H1 (cell line): Measurements from ENCODE around the gene BFSP2. TPM values are rescaled to one million over a fixed set of nuclear protein-coding genes. Genes with fewer than 3 reads are reported as not detected.

Experiments
- CTCF ChIA-PET: fragments of 300-600 bp; sonication (Branson Sonifier 250); formaldehyde crosslinking; loops from one replicate; lab custom pipeline; 2021; ENCODE audit not compliant: partially characterized antibody; lab: Charles Lee
- POLR2A ChIA-PET: fragments of 300-600 bp; sonication (Branson Sonifier 250); formaldehyde crosslinking; loops from one replicate; lab custom pipeline; 2021; ENCODE audit warnings: inconsistent platforms; ENCODE audit not compliant: partially characterized antibody; lab: Charles Lee
- DNase-seq, 2 experiments: peaks; one replicate each; pipeline versions ENCODE4 v3.0.0 to v3.0.0-alpha.2; 2010 to 2022; ENCODE audit warnings: low spot score in 2 of 2, low read depth in 1 of 2, mixed read lengths in 1 of 2
- FAIRE-seq: peaks from 2 replicates; lab custom pipeline; 2011; peaks lifted over from hg19 to GRCh38; lab: Jason Lieb, UNC
- H2AFZ ChIP-seq: 2 replicates; pipeline ENCODE4 v1.8.1; 2012; ENCODE audit warnings: low read length, inconsistent platforms
- H2AK5ac ChIP-seq: 2 replicates; pipeline ENCODE4 v1.6.1; 2013; ENCODE audit warnings: low read depth, low read length
- H2BK120ac ChIP-seq: replicated peaks from 2 replicates; pipeline ENCODE3; 2013; ENCODE audit warnings: low read depth, low read length, inconsistent platforms
- H2BK12ac ChIP-seq: 2 replicates; pipeline ENCODE4 v1.6.1; 2013; ENCODE audit warnings: low read depth, low read length
- H2BK15ac ChIP-seq: 2 replicates; pipeline ENCODE4 v1.6.1; 2013; ENCODE audit warnings: low read length
- H2BK20ac ChIP-seq: 2 replicates; pipeline ENCODE4 v1.6.1; 2013; ENCODE audit warnings: low read length
- H2BK5ac ChIP-seq: 2 replicates; pipeline ENCODE4 v1.6.1; 2013; ENCODE audit warnings: low read depth, low read length
- H3K14ac ChIP-seq: 2 replicates; pipeline ENCODE4 v1.6.1; 2013; ENCODE audit warnings: inconsistent platforms; ENCODE audit not compliant: insufficient read length
- H3K18ac ChIP-seq: 2 replicates; pipeline ENCODE4 v1.6.1; 2013; ENCODE audit warnings: low read length; ENCODE audit errors: extremely low read depth
- H3K23ac ChIP-seq: 2 replicates; pipeline ENCODE4 v1.6.1; 2013; ENCODE audit warnings: inconsistent platforms; ENCODE audit not compliant: insufficient read length
- H3K23me2 ChIP-seq: 2 replicates; pipeline ENCODE4 v1.6.1; 2013; ENCODE audit warnings: low read depth, low read length
- H3K27ac ChIP-seq: 2 replicates; pipeline ENCODE4 v1.6.1; 2011; ENCODE audit warnings: low read depth, low read length, inconsistent platforms
- H3K27me3 ChIP-seq, 4 experiments: replicated peaks in 1 of 4; 1 replicate in 1 of 4; 2 replicates in 3 of 4; pipeline versions ENCODE4 v1.6.1 to v1.8.1; 2011 to 2013; ENCODE audit warnings: low read length in 3 of 4, mild to moderate bottlenecking in 3 of 4, inconsistent platforms in 2 of 4, mixed read lengths in 2 of 4, moderate library complexity in 1 of 4; ENCODE audit not compliant: control insufficient read depth in 3 of 4, insufficient read depth in 3 of 4; ENCODE audit errors: extremely low read depth in 1 of 4
- H3K36me3 ChIP-seq, 4 experiments: 2 replicates each; pipeline versions ENCODE4 v1.6.1 to v1.8.1; 2011 to 2013; ENCODE audit warnings: mild to moderate bottlenecking in 4 of 4, low read length in 3 of 4, moderate library complexity in 2 of 4, control low read depth in 1 of 4, inconsistent platforms in 1 of 4; ENCODE audit not compliant: insufficient read depth in 4 of 4, control insufficient read depth in 2 of 4
- H3K4ac ChIP-seq: replicated peaks from 2 replicates; pipeline ENCODE3; 2013; ENCODE audit warnings: low read length, low read depth, mixed read lengths, inconsistent platforms; ENCODE audit not compliant: insufficient read length
- H3K4me1 ChIP-seq, 4 experiments: replicated peaks in 1 of 4; 1 replicate in 1 of 4; 2 replicates in 3 of 4; pipeline versions ENCODE4 v1.6.1 to v1.8.1; 2011 to 2013; ENCODE audit warnings: low read length in 3 of 4, inconsistent platforms in 2 of 4, mixed read lengths in 1 of 4; ENCODE audit not compliant: insufficient read depth in 4 of 4, control insufficient read depth in 3 of 4
- H3K4me2 ChIP-seq, 2 experiments: 2 replicates each; pipeline versions ENCODE4 v1.6.1 to v1.8.1; 2011 to 2013; ENCODE audit warnings: low read depth in 2 of 2, low read length in 2 of 2, control low read depth in 1 of 2, inconsistent platforms in 1 of 2, mild to moderate bottlenecking in 1 of 2; ENCODE audit not compliant: insufficient read depth in 1 of 2
- H3K4me3 ChIP-seq, 4 experiments: fragments of 200-600, 300-600 bp in 1 of 4; sonication (generic), shearing (Covaris generic), sonication (Bioruptor Twin) in 1 of 4; 2 replicates each; pipeline versions ENCODE4 v1.5.1 to v1.8.1; 2011 to 2016; ENCODE audit warnings: low read length in 4 of 4, low read depth in 3 of 4, control low read depth in 2 of 4, inconsistent platforms in 2 of 4, mild to moderate bottlenecking in 2 of 4, mixed read lengths in 1 of 4, moderate library complexity in 1 of 4; ENCODE audit not compliant: insufficient read depth in 2 of 4; ENCODE audit errors: extremely low read depth in 1 of 4
- H3K56ac ChIP-seq: replicated peaks from 2 replicates; pipeline ENCODE3; 2013; ENCODE audit warnings: low read depth, mild to moderate bottlenecking, mixed read lengths, low read length, inconsistent platforms; ENCODE audit not compliant: insufficient read length
- H3K79me1 ChIP-seq: 2 replicates; pipeline ENCODE4 v1.6.1; 2013; ENCODE audit warnings: low read depth, low read length, control low read depth
- H3K79me2 ChIP-seq, 2 experiments: 2 replicates each; pipeline versions ENCODE4 v1.6.1 to v1.8.1; 2012 to 2013; ENCODE audit warnings: low read length in 2 of 2, mild to moderate bottlenecking in 2 of 2, inconsistent platforms in 1 of 2; ENCODE audit not compliant: insufficient read depth in 2 of 2, control insufficient read depth in 1 of 2
- H3K9ac ChIP-seq, 4 experiments: replicated peaks in 1 of 4; 1 replicate in 1 of 4; 2 replicates in 3 of 4; pipeline versions ENCODE4 v1.6.1 to v1.8.1; 2011 to 2013; ENCODE audit warnings: low read depth in 3 of 4, low read length in 3 of 4, control low read depth in 2 of 4, mild to moderate bottlenecking in 2 of 4, moderate library complexity in 2 of 4, inconsistent platforms in 1 of 4; ENCODE audit errors: extremely low read depth in 1 of 4
- H3K9me3 ChIP-seq, 2 experiments: 2 replicates each; pipeline versions ENCODE4 v1.6.1 to v1.8.1; 2012 to 2013; ENCODE audit warnings: mild to moderate bottlenecking in 2 of 2, moderate library complexity in 2 of 2, control low read depth in 1 of 2, inconsistent platforms in 1 of 2, low read depth in 1 of 2, low read length in 1 of 2, mixed read lengths in 1 of 2; ENCODE audit not compliant: insufficient read depth in 2 of 2
- H4K20me1 ChIP-seq, 2 experiments: replicated peaks in 1 of 2; 2 replicates each; pipeline versions ENCODE3 to v1.8.1; 2011 to 2013; ENCODE audit warnings: inconsistent platforms in 2 of 2, low read length in 2 of 2, mild to moderate bottlenecking in 1 of 2; ENCODE audit not compliant: insufficient read depth in 2 of 2, control insufficient read depth in 1 of 2
- H4K5ac ChIP-seq: 2 replicates; pipeline ENCODE4 v1.6.1; 2013; ENCODE audit warnings: low read length, low read depth, mixed read lengths, inconsistent platforms; ENCODE audit not compliant: insufficient read length
- H4K8ac ChIP-seq: 2 replicates; pipeline ENCODE4 v1.8.0; 2013; ENCODE audit warnings: mild to moderate bottlenecking, moderate library complexity, low read length, inconsistent platforms; ENCODE audit not compliant: insufficient read depth; ENCODE audit errors: extremely low read depth
- H4K91ac ChIP-seq: replicated peaks from 2 replicates; pipeline ENCODE3; 2013; ENCODE audit warnings: low read length, mixed read lengths, inconsistent platforms; ENCODE audit not compliant: insufficient read length
- CBX5 ChIP-seq: fragments of 300-800, 300-1000 bp; sonication (generic); IDR thresholded peaks from 2 replicates; pipeline ENCODE4 v1.7.1; 2016; ENCODE audit warnings: antibody characterized with exemption, low read length, low read depth
- CHD1 ChIP-seq: IDR thresholded peaks from 2 replicates; pipeline ENCODE4 v1.6.1; 2012; ENCODE audit warnings: low read depth, low read length, improper control_type of control experiment
- JUN ChIP-seq: IDR thresholded peaks from 2 replicates; pipeline ENCODE4 v1.6.1; 2011; ENCODE audit warnings: low read depth, mild to moderate bottlenecking, improper control_type of control experiment, low read length
- JUND ChIP-seq: IDR thresholded peaks from 2 replicates; pipeline ENCODE4 v1.6.1; 2011; ENCODE audit warnings: mild to moderate bottlenecking, improper control_type of control experiment, low read length
- RBBP5 ChIP-seq: IDR thresholded peaks from 2 replicates; pipeline ENCODE4 v1.7.1; 2012; ENCODE audit warnings: low read depth, mild to moderate bottlenecking, inconsistent platforms, low read length, moderate library complexity, borderline replicate concordance
- SIN3A ChIP-seq, 2 experiments: IDR thresholded peaks in 1 of 2; conservative IDR thresholded peaks in 1 of 2; 2 replicates each; pipeline ENCODE4 v1.6.1; 2011 to 2012; ENCODE audit warnings: low read length in 2 of 2, improper control_type of control experiment in 1 of 2, low read depth in 1 of 2, mild to moderate bottlenecking in 1 of 2
- SP1 ChIP-seq: IDR thresholded peaks from 2 replicates; pipeline ENCODE4 v1.6.1; 2011; ENCODE audit warnings: low read depth, low read length
- SP4 ChIP-seq: IDR thresholded peaks from 2 replicates; pipeline ENCODE4 v1.6.1; 2012; ENCODE audit warnings: low read length, inconsistent platforms
- YY1 ChIP-seq: IDR thresholded peaks from 2 replicates; pipeline ENCODE4 v1.6.1; 2011; ENCODE audit warnings: low read depth, mild to moderate bottlenecking, low read length
- WGBS, 2 experiments: shearing (Covaris generic) in 1 of 2; methylation state at CpG; one replicate each; pipeline versions ENCODE4 v1.1.6 to v1.1.7; 2013 to 2015; ENCODE audit warnings: low lambda C conversion rate in 2 of 2, mixed read lengths in 2 of 2, inconsistent platforms in 1 of 2, low coverage in 1 of 2, missing lambda C conversion rate in 1 of 2; ENCODE audit not compliant: insufficient replicate concordance in 2 of 2, insufficient coverage in 1 of 2, insufficient read length in 1 of 2; ENCODE audit errors: extremely low coverage in 1 of 2, missing lambda C conversion rate in 1 of 2; 5-methylcytosine and 5-hydroxymethylcytosine counted together
- polyA plus RNA-seq, 7 experiments: library from polyadenylated mRNA; depleted of rRNA in 3 of 7; stranded (reverse) in 5 of 7; unstranded in 2 of 7; fragments of >200 nt in 5 of 7; fragments of 200-250 nt in 2 of 7; gene quantifications; 1 replicate in 5 of 7; 2 replicates in 1 of 7; 4 replicates in 1 of 7; pipeline versions ENCODE4 v1.2.1 to v1.2.3, GENCODE V29; 2011 to 2013; ENCODE audit warnings: missing spikeins in 2 of 7, mixed read lengths in 2 of 7
- total RNA-seq: library from RNA; stranded (reverse); fragmentation: NEBNext Ultra II Directional; extraction: Animal tissue kit (Norgen Biotek cat#: 25700); gene quantifications from 2 replicates; pipeline ENCODE4 v1.2.1, GENCODE V29; 2021
- TF ChIP-seq, protein P1 (sequence below), 3 experiments: IDR thresholded peaks; 1 replicate in 2 of 3; 2 replicates in 1 of 3; pipeline versions ENCODE4 v1.5.1 to v1.6.1; 2011; ENCODE audit warnings: low read length in 3 of 3, mild to moderate bottlenecking in 3 of 3, inconsistent platforms in 2 of 3, low read depth in 1 of 3, moderate library complexity in 1 of 3; ENCODE audit not compliant: insufficient read depth in 1 of 3; ENCODE audit errors: control extremely low read depth in 1 of 3

Gene BFSP2
- total and polyA plus RNA-seq, 2 of the 8 experiments (the other 6 are each of a cell fraction or from before 2014, with no cell fraction given): not detected

DNA sequence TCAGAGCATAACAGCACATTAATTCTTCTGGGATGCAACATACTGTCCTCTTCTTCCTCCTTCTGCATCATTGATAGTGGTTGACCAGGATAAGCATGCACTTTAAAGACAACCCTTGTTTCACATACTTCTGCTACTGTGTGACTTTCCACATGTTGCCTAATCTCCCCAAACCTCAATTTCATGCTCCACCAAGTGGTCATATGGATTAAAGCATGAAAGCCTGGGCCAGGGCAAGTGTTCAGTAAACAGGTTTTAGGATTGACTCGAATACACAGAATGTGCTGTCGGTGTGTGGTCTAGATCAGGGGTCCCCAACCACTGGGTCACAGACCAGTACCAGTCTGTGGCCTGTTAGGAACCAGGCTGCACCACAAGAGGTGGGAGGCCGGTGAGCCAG, 22.5 kb upstream of the BFSP2 start:
- Histone ChIP-seq H3K36me3 (no peaks in the 10 kb centered on the region), H3K9me3 (no peaks in the 10 kb centered on the region), H3K4me1 (peaks cover 0 to 10% (median 8%) of the 10 kb centered on the region in 4 experiments; a peak in 5 of 7 replicates), H4K20me1 (no peaks in the 10 kb centered on the region), H3K27me3 (no peaks in the 10 kb centered on the region), H2AFZ (no peak overlapping the region), H4K5ac (no peak overlapping the region), H4K8ac (no peak overlapping the region), H2BK20ac (no peak overlapping the region), H4K91ac (no peak overlapping the region), H2BK12ac (no peak overlapping the region), H2BK15ac (no peak overlapping the region), H3K23me2 (no peaks in the 10 kb centered on the region), H3K14ac (no peak overlapping the region), H3K4me2 (no peak overlapping the region), H2BK120ac (no peak overlapping the region), H3K79me2 (no peaks in the 10 kb centered on the region), H3K56ac (no peak overlapping the region), H3K23ac (no peak overlapping the region), H2AK5ac (no peak overlapping the region), H3K4ac (no peak overlapping the region), H3K27ac (no peak overlapping the region), H3K79me1 (no peaks in the 10 kb centered on the region), H3K4me3 (no peak overlapping the region), H3K9ac (no peak overlapping the region), H2BK5ac (no peak overlapping the region), H3K18ac (no peak overlapping the region)
- CTCF ChIA-PET: interaction anchor here (0.7 to 15.8 kb wide), 20 partner anchors 10 to 651 kb away, joined by 3 to 189 read pairs (median 4); no protein-coding TSS in a partner anchor
- WGBS, 2 experiments: 91% methylated on average over 3 of the region's 3 CpGs; no CpG with 5 or more reads in 1 of the 2 experiments
- DNase-seq (no peak), FAIRE-seq (peak; percentile 65)
- POLR2A ChIA-PET: no interaction called here
- no peak for TF ChIP-seq CBX5
- TF ChIP-seq SP1: no peak
- no peak for TF ChIP-seq CHD1
- TF ChIP-seq, protein P1, sequence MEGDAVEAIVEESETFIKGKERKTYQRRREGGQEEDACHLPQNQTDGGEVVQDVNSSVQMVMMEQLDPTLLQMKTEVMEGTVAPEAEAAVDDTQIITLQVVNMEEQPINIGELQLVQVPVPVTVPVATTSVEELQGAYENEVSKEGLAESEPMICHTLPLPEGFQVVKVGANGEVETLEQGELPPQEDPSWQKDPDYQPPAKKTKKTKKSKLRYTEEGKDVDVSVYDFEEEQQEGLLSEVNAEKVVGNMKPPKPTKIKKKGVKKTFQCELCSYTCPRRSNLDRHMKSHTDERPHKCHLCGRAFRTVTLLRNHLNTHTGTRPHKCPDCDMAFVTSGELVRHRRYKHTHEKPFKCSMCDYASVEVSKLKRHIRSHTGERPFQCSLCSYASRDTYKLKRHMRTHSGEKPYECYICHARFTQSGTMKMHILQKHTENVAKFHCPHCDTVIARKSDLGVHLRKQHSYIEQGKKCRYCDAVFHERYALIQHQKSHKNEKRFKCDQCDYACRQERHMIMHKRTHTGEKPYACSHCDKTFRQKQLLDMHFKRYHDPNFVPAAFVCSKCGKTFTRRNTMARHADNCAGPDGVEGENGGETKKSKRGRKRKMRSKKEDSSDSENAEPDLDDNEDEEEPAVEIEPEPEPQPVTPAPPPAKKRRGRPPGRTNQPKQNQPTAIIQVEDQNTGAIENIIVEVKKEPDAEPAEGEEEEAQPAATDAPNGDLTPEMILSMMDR (IDR thresholded peaks at IDR 0.05; ENCODE audit: control extremely low read depth in 1 of 3, insufficient read depth in 1 of 3, low read depth in 1 of 3, low read length in 3 of 3): peak in 2 of 3 experiments; percentile 45 to 55; a peak in 3 of 4 replicates
- TF ChIP-seq YY1: no peak
- no peak for TF ChIP-seq RBBP5
- no peak for TF ChIP-seq JUND
- no peak for TF ChIP-seq SIN3A (conservative IDR thresholded peaks at IDR 0.05 in 1 of 2, IDR thresholded peaks at IDR 0.05 in 1 of 2; ENCODE audit: low read depth in 1 of 2, low read length in 2 of 2)
- no peak for TF ChIP-seq JUN
- TF ChIP-seq SP4: no peak
